Body of pancreas (tissue), 4 donors: ENCODE data around the gene CCDC3.

Source experiments
- POLR2A ChIP-seq, 3 donors: fragments of 450-650 bp; IDR thresholded peaks; one replicate each; pipeline ENCODE4 v1.6.1; 2016; ENCODE audit warnings: antibody characterized with exemption in 3 of 3, mild to moderate bottlenecking in 2 of 3
- TF ChIP-seq, protein P1 (sequence below), 7 experiments: fragments of 450-650 bp in 4 of 7; fragments of 200-600 bp in 3 of 7; sonication (generic) in 3 of 7; IDR thresholded peaks; one replicate each; pipeline ENCODE4 v1.5.1; 2016 to 2019; ENCODE audit warnings: antibody characterized with exemption in 7 of 7

DNA sequence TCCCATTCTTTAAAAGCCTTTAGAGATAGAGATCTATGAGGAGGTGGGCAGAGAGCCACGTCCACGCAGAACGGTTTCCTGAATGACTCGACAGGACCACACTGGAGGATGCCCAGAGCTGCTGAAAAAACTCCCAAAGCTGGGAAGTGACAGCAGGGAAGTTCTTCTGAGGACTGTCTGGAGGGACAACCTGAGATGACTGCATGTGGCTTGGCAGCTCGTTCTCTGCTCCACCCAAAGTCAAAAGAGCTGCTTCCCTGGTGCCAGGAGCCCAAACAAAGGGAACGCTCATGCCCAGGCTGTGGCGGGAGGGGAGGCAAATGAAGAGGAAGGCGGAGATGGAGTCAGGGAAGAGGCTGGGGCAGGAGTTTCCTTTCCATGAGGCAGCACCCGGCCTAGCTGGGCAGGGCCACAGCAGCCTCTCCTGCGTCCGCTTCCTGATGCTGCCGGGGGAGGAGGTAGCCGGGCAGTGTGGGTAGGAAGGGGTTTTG lies 95.4 kb downstream of the CCDC3 start:
- TF ChIP-seq, protein P1, sequence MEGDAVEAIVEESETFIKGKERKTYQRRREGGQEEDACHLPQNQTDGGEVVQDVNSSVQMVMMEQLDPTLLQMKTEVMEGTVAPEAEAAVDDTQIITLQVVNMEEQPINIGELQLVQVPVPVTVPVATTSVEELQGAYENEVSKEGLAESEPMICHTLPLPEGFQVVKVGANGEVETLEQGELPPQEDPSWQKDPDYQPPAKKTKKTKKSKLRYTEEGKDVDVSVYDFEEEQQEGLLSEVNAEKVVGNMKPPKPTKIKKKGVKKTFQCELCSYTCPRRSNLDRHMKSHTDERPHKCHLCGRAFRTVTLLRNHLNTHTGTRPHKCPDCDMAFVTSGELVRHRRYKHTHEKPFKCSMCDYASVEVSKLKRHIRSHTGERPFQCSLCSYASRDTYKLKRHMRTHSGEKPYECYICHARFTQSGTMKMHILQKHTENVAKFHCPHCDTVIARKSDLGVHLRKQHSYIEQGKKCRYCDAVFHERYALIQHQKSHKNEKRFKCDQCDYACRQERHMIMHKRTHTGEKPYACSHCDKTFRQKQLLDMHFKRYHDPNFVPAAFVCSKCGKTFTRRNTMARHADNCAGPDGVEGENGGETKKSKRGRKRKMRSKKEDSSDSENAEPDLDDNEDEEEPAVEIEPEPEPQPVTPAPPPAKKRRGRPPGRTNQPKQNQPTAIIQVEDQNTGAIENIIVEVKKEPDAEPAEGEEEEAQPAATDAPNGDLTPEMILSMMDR (IDR thresholded peaks at IDR 0.05): no peak
- TF ChIP-seq POLR2A (IDR thresholded peaks at IDR 0.05): no peak
